GM18868 (cell line): ENCODE results near the gene DOCK8.

Experiments
- ATAC-seq: cut with Tn5 transposase; IDR thresholded peaks from one replicate; pipeline ENCODE4 v1.9.1; 2021; ENCODE audit warnings: mild to moderate bottlenecking, moderate library complexity; ENCODE audit not compliant: unreplicated experiment

DOCK8 gene

GRCh38 chr9:266228-266627 lies 51.6 kb downstream of the DOCK8 start:
- no peak for ATAC-seq

- no peak for ATAC-seq
Measured at GRCh38 chr9:268616-269015, 54.0 kb downstream of the DOCK8 start.

- ATAC-seq, result no peak
Measured at GRCh38 chr9:269081-269711, 54.5 kb downstream of the DOCK8 start.

- no peak for ATAC-seq
Measured at GRCh38 chr9:270657-271237, 56.1 kb downstream of the DOCK8 start.

GRCh38 chr9:272251-273213 lies 57.9 kb downstream of the DOCK8 start:
- peak; percentile 97 for ATAC-seq

- no peak for ATAC-seq
Measured at GRCh38 chr9:274406-274805, 59.7 kb downstream of the DOCK8 start.

- no peak for ATAC-seq
Measured at GRCh38 chr9:277601-278295, 63.1 kb downstream of the DOCK8 start.

GRCh38 chr9:278651-279050 lies 64.0 kb downstream of the DOCK8 start:
- ATAC-seq, result no peak

GRCh38 chr9:279674-280073 lies 65.0 kb downstream of the DOCK8 start:
- ATAC-seq, result no peak

GRCh38 chr9:281741-282645 lies 67.3 kb downstream of the DOCK8 start:
- ATAC-seq, result no peak

- ATAC-seq, result no peak
Measured at GRCh38 chr9:286071-286740, 71.5 kb downstream of the DOCK8 start.

GRCh38 chr9:289121-289520 lies 74.5 kb downstream of the DOCK8 start:
- no peak for ATAC-seq

GRCh38 chr9:292915-293314 lies 78.2 kb downstream of the DOCK8 start:
- no peak for ATAC-seq

- ATAC-seq, result no peak
Measured at GRCh38 chr9:295576-295975, 80.9 kb downstream of the DOCK8 start.

- no peak for ATAC-seq
Measured at GRCh38 chr9:296411-296810, 81.7 kb downstream of the DOCK8 start.

GRCh38 chr9:297104-297972 lies 82.7 kb downstream of the DOCK8 start:
- peak; percentile 98 for ATAC-seq

GRCh38 chr9:303502-303901 lies 88.8 kb downstream of the DOCK8 start:
- ATAC-seq, result no peak

GRCh38 chr9:304106-304505 lies 89.4 kb downstream of the DOCK8 start:
- ATAC-seq, result no peak
